ENCODE results near the gene PLA2G3. TPM values are rescaled to one million over a fixed set of nuclear protein-coding genes. Genes with fewer than 3 reads are reported as not detected.
"Not testable (repeated sequence)": the region's sequence is repeated elsewhere in the genome, so short reads cannot be mapped to it uniquely, and the experiment has no call there.

Gene PLA2G3
- total and polyA plus RNA-seq, 12 donors, result 0.01 TPM; not detected in 11

- ATAC-seq (no peak), DNase-seq (no peak)
- WGBS, 2 donors, result 94 to 97% methylated on average over 1 of the region's 1 CpG
- peaks cover 3 to 50% (median 31%) of the 10 kb centered on the region in 9 donors for H3K4me1 ChIP-seq
- H3K4me3 ChIP-seq, result no peak overlapping the region
- no peaks in the 10 kb centered on the region for H3K27me3 ChIP-seq
- no peaks in the 10 kb centered on the region for H3K9me3 ChIP-seq
- no peaks in the 10 kb centered on the region for H3K36me3 ChIP-seq
- intact Hi-C loops (cut with DNase I), result no loop called here
- no peak for TF ChIP-seq CTCF (IDR thresholded peaks at IDR 0.05)
- peak overlapping the region in 7 of 10 donors; percentile 80 to 93 (median 88) for H3K27ac ChIP-seq
Measured at GRCh38 chr22:31120642-31121041, 19.7 kb downstream of the PLA2G3 start.

DNA sequence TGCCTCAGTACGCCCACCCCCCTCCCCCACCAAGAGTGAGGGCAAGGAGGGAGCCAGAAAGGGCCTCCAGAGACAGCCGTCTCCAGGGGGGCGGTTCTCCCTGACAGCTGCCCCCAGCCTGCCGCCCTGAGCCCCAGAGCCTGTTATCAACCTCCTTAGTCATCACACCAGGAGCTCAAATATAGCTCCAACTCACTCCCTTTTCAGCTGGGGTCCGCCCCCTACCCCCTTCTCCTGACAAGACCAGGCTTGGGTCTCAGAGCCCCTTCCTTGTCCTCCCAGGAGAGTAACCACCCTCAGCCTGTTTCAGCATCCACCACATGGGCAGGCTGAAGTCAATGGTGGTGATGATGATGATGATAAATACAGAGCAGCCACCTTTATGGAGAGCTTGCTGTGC, 20.1 kb downstream of the PLA2G3 start:
- ATAC-seq (peak in 1 of 8 donors; percentile 14), DNase-seq (no peak)
- Histone ChIP-seq H3K36me3 (no peaks in the 10 kb centered on the region), H3K4me3 (no peak overlapping the region), H3K4me1 (peaks cover 3 to 50% (median 31%) of the 10 kb centered on the region in 9 donors), H3K9me3 (no peaks in the 10 kb centered on the region), H3K27ac (peak overlapping the region in 9 of 10 donors; percentile 56 to 93 (median 86)), H3K27me3 (no peaks in the 10 kb centered on the region)
- no peak for TF ChIP-seq CTCF (IDR thresholded peaks at IDR 0.05)
- intact Hi-C loops (cut with DNase I), result no loop called here
- WGBS, 2 donors, result 48 to 59% methylated on average over 5 of the region's 5 CpGs

DNA sequence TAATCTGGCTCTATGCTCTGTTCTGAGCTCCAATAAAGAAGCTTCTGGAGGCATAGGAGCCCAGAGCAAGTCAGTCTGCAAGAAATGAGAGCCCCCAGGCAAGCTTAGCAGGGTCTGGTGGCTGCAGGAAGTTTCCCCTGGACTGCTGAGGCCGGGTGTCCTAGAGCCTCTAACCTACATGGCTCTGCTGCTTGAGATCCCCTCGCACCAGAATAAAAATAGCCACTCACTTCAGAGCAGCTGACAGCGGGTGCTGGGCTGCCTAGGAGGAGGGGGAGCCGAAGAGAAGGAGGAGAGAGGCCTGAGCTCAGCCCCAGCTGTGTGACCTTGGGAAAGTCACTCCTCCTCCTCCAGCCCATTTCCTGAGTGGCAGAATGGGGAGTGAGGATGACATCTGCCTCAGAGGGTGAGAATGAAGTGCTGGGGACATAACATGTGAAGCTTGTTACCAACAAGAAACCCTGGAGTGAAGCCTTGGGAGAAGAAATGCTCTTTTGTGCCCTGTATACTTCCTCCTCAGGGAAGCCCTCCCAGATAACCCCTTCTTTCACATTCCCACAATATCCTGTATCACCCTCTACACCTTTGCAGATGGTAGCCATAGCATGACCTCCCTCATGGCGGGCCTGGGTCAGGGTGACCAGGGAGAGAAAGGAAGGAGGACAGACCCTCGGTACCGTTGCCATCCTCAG, 21.1 kb downstream of the PLA2G3 start:
- H3K9me3 ChIP-seq, result no peaks in the 10 kb centered on the region
- H3K36me3 ChIP-seq, result no peaks in the 10 kb centered on the region
- DNase-seq, result peak; percentile 58
- intact Hi-C loops (cut with DNase I), result loop anchor here in 1 of 10 donors (5.0 kb wide), 1 partner anchor 38 kb away; no protein-coding TSS in a partner anchor
- H3K4me1 ChIP-seq, result peaks cover 3 to 50% (median 31%) of the 10 kb centered on the region in 9 donors
- ATAC-seq, result peak; percentile 77 to 93 (median 86)
- 49 to 50% methylated on average over 7 of the region's 7 CpGs for WGBS, 2 donors
- no peaks in the 10 kb centered on the region for H3K27me3 ChIP-seq
- no peak for TF ChIP-seq CTCF (IDR thresholded peaks at IDR 0.05)
- peak overlapping the region; percentile 56 to 93 (median 86) for H3K27ac ChIP-seq
- H3K4me3 ChIP-seq, result no peak overlapping the region

- H3K4me1 ChIP-seq, result peaks cover 3 to 45% (median 27%) of the 10 kb centered on the region in 9 donors
- no peaks in the 10 kb centered on the region for H3K36me3 ChIP-seq
- TF ChIP-seq CTCF (IDR thresholded peaks at IDR 0.05), result no peak
- no peaks in the 10 kb centered on the region for H3K27me3 ChIP-seq
- H3K4me3 ChIP-seq, result no peak overlapping the region
- H3K9me3 ChIP-seq, result no peaks in the 10 kb centered on the region
- ATAC-seq, result no peak
- no peak for DNase-seq
- peak overlapping the region; percentile 56 to 93 (median 86) for H3K27ac ChIP-seq
- WGBS, 2 donors, result 65 to 74% methylated on average over 3 of the region's 3 CpGs
- intact Hi-C loops (cut with DNase I), result loop anchor here in 1 of 10 donors (5.0 kb wide), 1 partner anchor 39 kb away; no protein-coding TSS in a partner anchor
Measured at GRCh38 chr22:31118046-31118820, 22.1 kb downstream of the PLA2G3 start.

- not testable (repeated sequence) for H3K4me3 ChIP-seq, H3K9me3 ChIP-seq, H3K36me3 ChIP-seq, DNase-seq, H3K4me1 ChIP-seq, H3K27ac ChIP-seq, H3K27me3 ChIP-seq, ATAC-seq
- 90 to 92% methylated on average over 7 of the region's 7 CpGs for WGBS, 2 donors
- intact Hi-C loops (cut with DNase I), result loop anchor here in 3 of 10 donors (5.0 kb wide), 1 partner anchor 35 kb away; no protein-coding TSS in a partner anchor
Measured at GRCh38 chr22:31112547-31113091, 27.7 kb downstream of the PLA2G3 start.
